Esophagus muscularis mucosa (tissue), 4 donors: ENCODE data around the gene CALHM2.

Experiments
- EP300 ChIP-seq: sonication (generic); formaldehyde crosslinking; IDR thresholded peaks from one replicate; pipeline ENCODE4 v1.6.1; 2017; ENCODE audit warnings: antibody characterized with exemption
- POLR2A ChIP-seq: fragments of 450-650 bp; IDR thresholded peaks from one replicate; pipeline ENCODE4 v1.6.1; 2017; ENCODE audit warnings: antibody characterized with exemption, moderate library complexity, mild to moderate bottlenecking, low read depth
- POLR2AphosphoS5 ChIP-seq, 2 donors: sonication (generic); formaldehyde crosslinking; IDR thresholded peaks; one replicate each; pipeline ENCODE4 v1.6.1; 2017; ENCODE audit warnings: antibody characterized with exemption in 2 of 2
- TF ChIP-seq, protein P1 (sequence below), 3 experiments: fragments of 200-600 bp in 2 of 3; fragments of 450-650 bp in 1 of 3; sonication (generic) in 2 of 3; IDR thresholded peaks; one replicate each; pipeline ENCODE4 v1.5.1; 2017 to 2019; ENCODE audit warnings: antibody characterized with exemption in 3 of 3, mild to moderate bottlenecking in 2 of 3, moderate library complexity in 1 of 3

DNA sequence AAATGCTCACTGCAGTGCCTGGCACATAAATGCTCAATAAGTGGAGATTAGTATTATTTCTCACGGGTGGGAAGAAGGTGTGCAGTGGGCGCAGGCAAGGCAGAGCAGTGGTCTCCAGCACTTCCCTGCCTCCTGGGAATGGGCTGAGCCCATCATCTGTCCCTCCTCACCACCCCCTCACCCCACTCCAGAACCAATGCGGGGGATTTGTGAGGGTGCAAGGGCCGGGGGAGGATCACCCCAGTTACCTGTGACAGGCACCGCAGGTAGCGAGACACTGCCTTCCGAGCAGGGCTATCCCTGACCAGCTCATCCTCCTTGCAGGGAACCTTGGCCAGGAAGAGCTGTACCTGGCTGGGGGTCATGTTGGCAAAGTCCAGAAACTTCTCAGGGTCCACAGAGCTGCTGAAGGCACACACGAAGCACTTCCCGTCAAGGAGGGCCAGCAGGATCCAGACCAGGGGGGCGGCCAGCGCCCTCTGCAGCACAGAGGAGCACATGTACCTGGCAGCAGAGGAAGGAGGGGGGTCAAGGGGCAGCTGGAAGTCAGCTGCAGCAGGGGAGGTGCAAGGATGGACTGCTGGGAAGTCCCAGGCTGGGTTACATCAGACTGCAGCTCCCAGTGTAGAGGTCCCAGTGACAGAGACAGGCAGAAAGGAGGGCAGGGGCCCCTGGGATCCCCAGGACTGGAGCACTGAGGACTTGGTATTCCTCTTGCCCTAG, 24.0 kb upstream of the CALHM2 start:
- TF ChIP-seq, protein P1, sequence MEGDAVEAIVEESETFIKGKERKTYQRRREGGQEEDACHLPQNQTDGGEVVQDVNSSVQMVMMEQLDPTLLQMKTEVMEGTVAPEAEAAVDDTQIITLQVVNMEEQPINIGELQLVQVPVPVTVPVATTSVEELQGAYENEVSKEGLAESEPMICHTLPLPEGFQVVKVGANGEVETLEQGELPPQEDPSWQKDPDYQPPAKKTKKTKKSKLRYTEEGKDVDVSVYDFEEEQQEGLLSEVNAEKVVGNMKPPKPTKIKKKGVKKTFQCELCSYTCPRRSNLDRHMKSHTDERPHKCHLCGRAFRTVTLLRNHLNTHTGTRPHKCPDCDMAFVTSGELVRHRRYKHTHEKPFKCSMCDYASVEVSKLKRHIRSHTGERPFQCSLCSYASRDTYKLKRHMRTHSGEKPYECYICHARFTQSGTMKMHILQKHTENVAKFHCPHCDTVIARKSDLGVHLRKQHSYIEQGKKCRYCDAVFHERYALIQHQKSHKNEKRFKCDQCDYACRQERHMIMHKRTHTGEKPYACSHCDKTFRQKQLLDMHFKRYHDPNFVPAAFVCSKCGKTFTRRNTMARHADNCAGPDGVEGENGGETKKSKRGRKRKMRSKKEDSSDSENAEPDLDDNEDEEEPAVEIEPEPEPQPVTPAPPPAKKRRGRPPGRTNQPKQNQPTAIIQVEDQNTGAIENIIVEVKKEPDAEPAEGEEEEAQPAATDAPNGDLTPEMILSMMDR (IDR thresholded peaks at IDR 0.05), result no peak
- no peak for TF ChIP-seq POLR2AphosphoS5 (IDR thresholded peaks at IDR 0.05)
- TF ChIP-seq EP300, result no peak
- TF ChIP-seq POLR2A, result no peak
